GM04503 (cell line): ENCODE measurements around the gene SP6.
A peak's percentile ranks its signal among the peaks of the same experiment; 100 is the strongest.

Experiments used
- DNase-seq: peaks from one replicate; pipeline ENCODE4 v3.0.0-alpha.2; 2012; ENCODE audit warnings: low read depth

The SP6 gene

DNA sequence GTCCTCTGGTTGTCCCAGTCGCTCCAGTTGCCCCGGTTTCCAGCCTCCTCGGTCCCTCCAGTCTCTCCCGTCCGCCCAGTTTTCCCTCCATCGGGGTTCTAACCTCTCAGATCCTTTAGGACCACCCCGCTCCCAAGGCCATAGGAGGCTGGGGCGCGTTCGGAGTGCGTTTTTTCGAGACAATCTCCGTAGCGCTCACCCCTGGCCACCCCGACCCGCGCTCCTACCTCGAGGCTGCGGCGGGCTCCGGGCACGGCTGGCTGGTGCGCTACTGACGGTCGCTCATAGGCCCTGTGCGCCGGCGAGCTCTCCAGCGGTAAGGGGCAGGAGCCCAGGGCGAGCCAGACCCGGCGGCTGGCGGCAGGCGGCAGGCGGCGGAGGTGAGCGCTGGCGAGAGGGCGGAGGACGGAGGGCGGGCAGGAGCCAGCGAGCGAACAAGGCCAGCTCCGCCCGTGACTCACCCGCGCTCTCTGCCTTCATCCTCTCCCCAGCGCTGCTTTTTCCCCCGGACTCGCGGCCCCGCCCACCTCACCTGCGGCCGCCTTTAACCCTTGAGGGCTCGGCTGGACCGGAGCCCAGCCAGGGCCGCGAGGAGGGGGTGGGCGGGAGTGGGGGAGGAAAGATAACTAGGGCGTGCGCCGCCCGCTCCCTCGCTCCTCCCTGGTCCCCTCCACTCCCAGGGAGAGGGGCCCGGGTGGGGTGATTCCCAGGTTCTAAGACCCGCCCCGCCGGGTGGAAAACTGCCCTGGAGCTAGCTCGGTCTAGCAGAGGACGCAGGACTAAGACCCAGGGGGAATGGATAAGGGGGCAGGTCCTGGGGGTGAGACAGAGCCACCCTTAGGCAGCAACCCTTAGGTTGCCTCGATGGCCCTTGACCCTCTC, at the start of gene SP6:
TSS of gene SP6 (minus strand) at position 472 of the 882 bp plus-strand sequence. CDS start 2,734 bp downstream, outside the sequence.
- no peak for DNase-seq

DNA sequence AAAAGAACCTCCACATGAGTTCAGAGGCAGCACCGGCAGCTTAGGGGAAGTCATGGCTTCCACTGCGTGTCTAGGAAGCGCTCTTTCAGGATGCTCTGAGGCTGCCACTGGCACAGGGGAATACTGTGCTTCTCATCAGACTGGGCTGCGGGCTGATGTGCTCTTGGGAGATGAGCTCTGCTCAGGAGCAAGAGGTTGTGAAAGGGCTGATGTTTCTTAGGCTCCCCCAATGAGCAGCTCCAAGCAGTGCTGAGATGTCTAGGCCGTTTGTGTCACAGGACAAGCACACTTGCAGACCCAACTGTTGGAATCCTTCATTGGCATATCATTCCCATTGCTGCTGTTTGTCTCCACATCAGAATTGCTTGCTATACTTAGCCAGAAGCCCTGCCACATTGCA, 48.7 kb upstream of the SP6 start:
- no peak for DNase-seq

DNA sequence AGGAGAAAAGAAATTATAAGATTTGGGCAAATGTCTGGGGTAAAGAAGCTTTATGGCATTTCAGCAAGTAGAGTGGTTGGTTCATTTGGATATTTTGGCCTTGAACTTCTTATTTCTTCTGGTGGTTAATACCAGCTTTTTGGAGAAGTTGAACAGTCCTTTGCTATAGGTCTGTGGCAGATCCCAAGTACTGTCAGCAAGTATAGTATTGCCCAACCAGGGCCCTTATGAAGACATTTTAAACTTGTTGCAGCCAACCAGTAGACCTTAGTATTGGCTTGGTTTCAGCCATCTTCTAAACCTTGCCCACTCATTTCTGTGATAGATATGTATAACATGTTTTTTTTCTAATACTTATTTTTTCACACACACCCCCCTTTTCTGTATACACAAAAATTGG, 47.3 kb upstream of the SP6 start:
- no peak for DNase-seq

DNA sequence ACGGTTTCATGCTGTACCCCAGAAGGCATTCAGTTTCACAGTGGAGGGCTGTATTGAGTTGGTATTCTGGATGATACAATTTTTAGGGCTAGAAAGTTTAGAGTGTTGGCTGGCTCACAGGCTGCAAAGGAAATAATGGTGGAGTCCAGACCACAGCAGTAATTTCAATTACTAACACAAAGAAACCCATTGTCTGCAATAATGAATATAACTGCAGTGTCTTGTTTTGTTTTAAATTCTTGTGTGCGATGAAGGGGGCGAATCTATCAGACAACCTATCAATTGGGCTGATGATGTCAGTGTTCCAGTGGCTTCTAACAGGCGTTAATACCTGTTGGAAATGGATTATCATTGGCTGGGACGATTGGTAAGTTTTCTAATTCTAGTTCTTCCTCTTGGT, 46.6 kb upstream of the SP6 start:
- no peak for DNase-seq

DNA sequence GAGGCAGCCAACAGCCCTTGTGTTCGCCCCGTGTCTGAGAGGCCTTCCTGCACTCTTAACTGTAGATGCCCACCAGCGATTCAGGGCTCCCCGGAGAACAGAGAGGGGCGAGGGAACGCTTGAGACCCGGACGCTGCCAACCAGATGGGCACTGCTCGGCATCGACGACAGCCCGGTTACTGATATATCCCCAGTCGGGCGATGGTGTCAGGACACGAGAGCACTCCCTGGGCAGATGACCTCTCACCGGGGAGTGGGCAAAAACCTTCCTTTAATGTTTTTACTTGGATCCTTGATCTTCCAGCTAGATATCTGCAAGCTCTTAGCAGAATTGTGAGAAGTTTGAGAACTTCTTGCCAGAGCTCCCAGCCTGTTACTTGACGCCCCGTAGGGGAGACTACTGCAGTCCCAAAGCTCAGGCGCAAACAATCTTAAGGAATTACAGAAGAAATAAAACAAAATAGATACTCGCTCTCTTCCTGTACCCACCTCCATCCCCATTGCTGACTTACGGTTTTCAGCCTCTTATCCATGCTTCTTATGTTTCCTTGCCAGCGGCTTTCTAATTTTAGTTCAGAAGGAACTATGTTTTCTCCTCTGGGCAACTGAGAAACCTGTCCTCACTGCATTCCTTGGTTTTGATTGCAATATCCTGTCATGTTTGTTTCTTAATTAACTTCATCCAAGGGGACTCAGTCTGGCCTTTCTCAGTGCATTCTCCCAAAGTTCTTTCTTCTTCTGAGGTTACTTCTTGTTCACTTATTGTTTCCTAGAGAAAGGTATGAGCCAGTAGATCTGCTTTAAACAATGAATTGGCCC, 45.9 kb upstream of the SP6 start:
- no peak for DNase-seq

DNA sequence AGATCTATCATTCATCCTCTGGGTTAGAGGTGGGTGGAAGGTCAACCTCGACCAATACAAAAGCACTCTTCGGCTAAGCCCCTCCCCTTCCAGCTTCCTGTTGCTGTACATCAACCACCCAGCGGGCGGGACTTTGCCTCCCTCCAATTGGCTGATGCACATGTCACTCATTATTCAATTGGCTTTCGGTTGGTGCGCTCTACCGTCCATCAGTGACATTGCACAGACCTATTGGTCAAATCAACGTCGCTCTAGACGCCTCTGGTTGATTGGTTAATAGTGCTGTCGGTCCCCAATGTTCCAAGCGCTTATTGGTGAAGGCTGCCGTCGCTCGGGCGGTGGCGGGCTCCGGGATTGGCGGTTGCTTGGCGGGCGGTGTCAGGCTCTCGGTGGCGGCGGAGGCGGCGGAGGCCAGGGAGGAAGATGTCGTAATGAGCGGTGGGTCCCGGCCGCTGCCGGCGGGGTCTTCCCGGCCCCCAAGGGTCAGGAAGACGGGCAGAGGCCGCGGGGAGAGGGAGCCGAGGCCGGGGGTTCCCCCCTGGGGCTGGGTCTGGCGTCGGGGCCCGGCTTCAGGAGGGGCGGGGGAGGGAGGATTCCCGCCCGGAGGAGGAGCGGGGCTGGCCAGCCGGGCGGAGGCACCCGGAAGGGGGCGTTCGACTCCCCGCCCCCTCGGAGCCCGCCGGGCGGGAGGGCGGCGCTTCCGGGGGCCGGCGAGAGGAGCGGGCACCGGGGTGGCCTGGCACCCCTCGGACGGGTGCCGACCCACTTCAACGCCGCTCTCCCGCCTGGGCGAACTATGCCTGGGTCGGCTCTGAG, 45.1 kb upstream of the SP6 start, which contains the start of gene SP2:
TSS of gene SP2 (plus strand) at position 381 of the 816 bp plus-strand sequence. CDS start at position 432, 51 bp downstream.
- peak; percentile 100 for DNase-seq

DNA sequence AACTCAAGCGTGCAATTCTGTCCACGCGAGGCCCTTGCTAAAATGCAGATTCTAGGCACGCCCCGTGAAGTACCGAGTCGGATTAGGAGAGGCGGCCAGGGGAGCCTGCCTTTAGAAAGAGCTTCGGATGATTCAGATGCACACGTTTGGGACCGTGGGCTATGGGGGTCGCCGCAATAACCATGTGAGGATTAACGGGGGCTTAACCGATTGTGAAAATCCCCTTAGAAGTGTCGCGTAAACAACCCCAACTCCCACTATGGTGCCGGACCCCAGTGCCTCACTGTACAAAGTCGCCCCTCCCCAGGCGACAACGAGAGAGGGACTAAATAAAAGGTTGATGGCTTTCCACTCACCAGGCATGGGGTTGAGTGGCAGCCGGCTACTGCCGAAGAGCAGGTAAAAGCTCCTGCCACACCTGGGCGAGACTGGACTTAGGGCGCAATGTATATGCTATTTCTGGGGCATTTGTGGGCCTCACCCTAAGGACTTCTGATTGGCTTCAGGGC, 44.4 kb upstream of the SP6 start:
- DNase-seq, result no peak

DNA sequence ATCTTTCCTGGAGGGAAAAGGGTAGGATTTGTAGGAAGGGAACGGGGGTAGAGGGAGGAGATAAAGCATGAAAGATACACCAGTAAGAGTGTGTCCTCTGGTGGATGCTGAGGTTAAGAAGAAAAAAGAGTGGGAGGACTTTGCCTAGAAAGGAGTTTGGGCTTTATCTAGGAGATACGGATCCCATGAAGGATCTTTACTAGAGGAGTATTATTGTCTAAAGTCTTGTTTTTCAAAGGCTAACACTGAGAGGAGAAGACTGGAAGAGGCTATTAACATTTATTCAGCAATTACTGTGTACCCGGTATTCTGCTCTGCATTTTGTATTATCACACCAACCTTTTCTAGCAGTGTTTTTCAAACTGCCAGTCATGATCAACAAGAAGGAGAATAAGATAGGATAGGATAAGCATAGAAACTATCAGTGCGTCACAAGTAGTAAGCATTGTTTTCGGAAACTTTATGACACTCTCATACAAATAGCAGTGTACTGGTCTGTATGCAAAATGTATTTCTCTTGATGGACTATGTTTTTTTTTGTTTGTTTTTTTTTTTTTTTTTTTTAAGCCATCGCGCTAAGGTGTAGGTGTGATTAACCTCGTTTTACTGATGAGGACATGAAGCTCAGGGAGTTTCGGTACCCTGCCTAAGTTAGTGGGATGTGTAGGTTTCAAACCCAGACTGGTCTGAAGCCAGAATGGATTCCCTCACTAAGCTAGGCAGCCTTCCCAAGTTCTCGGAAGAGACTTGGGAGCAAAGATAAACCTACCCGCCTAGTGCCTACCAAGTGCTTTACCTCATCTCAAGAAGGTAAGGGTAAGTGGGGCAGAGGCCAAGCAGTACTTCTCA, 43.8 kb upstream of the SP6 start:
- no peak for DNase-seq

DNA sequence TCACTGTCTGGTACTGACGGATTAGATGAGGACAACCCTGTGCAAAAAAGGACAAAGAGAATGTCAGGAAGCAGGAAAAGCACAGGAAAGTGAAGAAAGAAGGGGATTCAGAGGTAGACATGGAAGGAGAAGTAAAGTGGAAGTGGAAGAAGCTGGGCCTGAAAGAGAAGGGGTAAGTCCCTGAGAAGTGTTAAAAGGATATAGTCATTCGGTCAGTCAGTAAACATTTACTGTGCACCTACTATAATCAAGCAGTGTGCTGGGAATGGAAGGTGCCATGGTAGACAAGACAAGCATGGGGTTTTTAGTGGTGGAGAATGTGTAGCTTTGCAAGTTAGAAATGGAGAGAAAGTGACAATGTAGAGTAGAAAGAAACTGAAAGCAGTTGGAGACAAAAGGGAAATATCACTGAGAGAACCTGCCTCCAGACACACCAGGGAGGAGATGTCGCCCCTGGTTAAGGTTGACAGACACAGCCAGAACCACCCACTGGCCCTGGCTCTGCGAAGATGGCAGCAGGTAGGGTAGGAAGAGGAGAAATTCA, 40.7 kb upstream of the SP6 start:
- DNase-seq, result no peak

DNA sequence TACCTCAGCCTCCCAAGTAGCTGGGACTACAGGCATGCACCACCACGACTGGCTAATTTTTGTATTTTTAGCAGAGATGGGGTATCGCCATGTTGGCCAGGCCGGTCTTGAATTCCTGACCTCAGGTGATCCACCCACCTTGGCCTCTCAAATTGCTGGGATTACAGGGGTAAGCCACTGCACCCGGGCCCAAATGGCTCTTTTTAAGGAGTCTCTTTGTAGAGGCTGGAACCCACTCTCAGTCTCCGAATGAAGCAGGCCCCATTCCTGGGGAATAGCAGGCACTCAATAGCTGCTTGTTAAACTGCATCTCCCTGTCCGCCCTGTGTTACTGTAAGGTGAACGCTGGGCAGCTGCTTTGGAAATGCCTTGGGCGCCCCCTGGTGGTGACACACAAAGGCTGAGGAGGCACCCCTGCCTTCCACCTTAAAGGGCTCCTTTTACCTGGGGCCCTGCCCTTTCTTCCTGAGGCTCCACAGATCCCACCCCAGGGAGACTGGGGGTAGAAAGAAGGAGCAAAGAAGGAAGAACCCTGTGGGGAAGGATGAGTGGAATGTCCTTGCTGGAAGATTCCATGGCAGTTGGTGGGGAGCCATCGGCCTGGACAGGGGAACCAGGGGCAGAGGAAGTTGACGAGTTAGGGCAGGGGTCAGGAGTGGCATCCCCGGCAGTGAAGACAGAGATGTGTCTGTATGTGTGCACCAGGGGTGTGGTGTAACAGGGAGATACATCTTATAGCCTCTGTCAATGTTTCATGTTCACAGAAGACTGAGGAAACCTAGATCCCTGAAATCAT, 39.0 kb upstream of the SP6 start:
- DNase-seq, result no peak

DNA sequence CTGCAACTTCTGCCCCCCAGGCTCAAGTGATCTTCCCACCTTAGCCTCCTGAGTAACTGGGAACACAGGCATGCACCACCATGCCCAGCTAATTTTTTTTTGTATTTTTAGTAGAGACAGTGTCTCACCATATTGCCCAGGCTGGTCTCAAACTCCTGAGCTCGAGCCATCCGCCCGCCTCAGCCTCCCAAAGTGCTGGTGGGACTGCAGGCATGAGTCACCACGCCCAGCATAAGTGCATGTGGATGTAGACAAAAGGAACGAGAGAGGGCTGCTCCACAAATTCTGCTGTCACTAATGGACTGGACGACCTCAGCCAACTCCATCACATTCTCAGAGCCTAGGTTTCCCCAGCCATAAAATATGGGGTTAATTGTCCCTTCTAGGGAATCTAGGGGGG, 37.3 kb upstream of the SP6 start:
- no peak for DNase-seq

DNA sequence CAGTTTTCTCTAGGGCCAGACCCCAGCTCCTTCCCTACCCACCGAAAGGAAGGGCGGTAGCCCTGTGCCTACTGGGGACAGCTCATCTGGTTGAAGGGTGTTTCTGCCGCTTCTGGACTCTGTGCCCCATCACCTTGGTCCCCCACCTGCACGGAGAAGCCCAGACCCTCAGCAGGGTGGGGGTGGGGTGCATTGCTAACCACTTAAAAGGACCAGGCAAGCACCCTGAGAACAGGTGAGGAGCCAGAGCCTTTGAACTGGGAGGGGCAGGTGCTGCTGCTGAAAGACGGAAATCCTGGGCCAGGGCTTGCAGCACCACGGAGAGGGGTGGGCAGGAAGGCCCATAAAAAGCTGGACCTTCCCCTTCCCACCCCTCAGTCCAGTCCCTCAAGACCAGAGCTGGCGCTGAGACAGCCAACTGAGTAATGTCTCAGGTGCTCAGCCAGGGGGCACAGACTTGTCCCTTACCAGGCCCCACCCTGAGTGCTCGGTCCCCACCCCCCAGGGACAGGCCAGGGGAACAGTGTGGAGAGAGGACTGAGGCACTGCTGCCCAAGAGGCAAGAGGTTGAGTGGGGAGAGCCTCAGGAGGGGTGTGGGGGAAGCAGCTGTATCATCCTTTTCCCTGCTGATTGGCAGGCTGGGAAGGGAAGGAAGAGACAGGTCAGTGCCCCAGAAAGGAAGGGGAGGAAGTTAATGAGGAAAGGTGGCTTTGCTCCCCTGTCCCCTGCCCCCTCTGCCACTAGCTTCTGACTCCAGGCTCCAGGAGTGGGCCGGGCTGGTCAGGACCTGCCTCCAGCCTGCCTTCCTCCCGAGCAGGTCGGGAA, 34.2 kb upstream of the SP6 start:
- no peak for DNase-seq

DNA sequence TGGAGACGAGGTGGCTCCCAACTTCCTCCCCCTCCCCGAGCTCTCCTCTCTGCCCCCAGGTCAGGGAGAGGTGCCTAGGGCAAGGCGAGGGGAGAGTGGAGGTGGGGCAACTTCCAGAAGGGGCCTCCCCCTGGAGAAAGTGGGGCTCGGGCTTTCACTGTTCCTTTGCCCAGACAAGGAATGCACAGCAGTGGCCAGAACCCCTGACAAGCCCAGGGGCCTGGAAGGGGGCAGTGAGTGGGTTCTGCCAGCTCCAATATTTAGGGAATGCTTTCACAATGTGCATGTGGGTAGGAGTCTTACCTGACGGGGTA, 33.4 kb upstream of the SP6 start:
- no peak for DNase-seq

DNA sequence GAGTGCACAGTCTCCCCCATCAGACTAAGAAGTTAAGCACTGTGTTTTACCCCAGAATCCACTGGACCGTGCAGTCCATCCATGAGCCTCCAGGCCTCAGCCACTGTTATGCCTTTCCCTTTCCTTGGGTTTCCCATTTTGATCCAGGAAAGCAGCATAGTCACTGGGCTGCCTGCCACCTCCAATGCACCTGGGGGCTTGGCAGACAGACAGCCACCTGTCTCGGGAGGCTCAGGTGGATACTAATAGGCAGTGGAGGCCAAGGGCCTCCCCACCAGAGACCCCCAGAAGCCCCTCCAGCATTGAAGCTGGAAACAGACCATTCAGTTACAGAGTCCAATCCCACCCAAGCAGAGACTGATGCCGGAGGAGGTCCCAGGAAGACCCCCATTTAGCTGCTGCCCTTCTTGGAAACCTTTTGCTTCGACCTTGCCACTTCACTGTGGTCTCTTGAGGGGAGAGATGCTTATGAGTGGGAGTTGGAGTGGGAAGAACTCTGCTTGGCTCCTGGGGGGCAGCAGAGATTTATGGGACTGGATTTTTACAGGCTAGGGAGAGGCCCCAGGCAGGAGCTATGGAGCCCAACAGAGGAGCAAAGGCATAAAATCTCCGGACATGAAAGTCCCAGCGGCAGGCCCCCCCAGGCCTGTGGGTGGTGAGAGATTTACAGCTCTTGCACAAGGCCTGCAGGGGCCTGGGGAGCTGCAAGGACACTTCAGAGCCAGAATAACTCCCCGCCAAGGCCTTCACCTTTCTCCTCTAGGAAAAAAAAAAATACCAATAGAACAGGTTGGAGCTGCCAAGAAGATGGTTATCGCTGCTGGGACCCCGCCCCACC, 32.8 kb upstream of the SP6 start:
- no peak for DNase-seq

DNA sequence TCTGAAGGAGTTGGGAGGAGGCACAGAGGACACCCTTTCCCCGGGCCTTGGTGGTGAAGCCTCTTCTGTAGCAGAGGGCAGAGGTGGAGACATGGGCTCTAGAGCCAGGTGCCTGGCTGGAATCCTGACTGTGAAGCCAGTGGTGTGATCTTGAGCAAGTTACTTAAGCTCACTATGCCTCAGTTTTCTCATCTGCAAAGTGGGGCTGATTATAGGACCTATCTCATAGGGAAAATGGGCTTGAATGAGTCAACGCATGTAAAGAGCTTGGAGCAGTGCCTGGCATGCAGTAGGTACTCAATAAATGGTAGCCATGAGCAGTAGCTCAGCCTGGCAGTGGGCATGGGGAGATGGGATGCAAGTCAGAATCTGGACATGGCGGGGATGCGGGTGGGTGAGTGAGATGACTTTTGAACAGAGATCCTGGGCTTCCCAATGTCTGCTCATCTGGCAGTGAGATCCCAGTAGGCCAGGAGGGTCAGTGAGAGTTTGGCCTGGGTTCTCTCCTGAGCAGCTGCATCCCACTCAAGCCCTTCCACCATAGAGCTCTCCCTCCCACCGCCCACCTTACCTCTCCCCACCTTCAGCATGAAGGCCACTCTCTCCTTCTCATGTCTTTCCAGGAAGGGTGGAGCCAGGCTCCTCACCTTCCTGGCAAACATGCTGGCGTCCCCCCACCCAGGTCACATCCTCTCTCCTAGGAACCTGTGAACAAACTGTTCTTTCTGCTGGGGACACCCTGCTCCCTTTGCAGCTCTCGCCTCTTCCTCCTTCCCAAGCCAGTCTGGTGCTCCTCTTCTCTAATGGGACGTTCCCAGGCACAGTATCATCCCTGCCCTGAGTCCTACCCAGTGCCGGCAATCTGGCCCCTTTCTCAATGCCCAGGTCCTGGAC, 32.0 kb upstream of the SP6 start:
- no peak for DNase-seq

DNA sequence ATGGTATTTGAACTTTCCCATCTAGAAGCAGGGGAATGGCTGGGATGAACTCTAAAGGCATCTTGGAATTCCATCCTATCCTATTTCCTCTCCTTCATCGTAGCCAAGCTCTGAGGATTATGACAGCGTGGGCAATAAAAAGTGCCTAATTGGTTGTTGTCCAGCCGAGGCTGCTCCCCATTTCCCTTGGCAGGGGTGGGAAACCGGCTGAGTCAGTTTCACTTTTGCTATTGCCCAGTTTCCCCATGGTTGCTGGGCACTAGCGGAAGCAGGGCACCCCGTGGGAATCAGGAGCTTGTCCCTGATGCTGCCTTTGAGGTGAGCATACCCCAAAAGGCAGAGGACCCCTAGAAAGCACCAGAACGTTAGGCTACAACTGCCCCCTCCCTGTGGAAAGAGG, 31.3 kb upstream of the SP6 start:
- DNase-seq, result peak; percentile 65

DNA sequence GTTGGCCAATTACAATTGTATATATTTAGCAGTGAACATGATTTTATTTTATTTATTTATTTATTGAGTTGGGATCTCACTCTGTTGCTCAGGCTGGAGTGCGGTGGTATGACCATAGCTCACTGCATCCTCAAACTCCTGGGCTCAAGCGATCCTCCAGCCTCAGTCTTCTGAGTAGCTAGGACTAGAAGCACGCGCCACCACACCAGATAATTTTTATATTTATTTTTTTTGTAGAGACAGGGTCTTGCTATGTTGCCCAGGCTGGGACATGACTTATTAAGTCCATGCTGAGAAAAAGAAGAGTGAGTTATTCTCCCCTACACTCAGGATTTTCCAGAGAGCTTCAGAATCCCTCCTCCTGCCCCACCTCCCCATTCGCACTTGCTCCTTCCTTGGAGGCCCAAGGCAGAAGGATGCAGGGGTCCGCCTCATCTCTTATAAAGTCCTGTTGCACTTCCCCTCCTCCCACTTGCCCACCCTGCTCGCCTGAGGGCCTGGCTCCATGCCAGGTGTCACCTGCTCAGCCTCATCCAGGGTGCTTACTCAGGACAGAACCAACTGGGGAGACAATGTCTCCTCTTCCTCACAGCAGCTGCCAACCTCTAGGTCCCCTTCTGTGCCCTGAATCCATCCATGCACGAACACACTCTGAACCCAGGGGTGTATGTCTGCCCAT, 29.0 kb upstream of the SP6 start:
- DNase-seq, result no peak
